ENCODE data around the gene AKR1C1. TPM values are rescaled to one million over a fixed set of nuclear protein-coding genes. Genes with fewer than 3 reads are reported as not detected.
"Not testable (repeated sequence)": the region's sequence is repeated elsewhere in the genome, so short reads cannot be mapped to it uniquely, and the experiment has no call there.

The AKR1C1 gene
- total RNA-seq, 2 donors from 2014 or later, result 4.3 to 13.0 TPM

GRCh38 chr10:4941540-4942330 lies 21.5 kb upstream of the AKR1C1 start:
- Histone ChIP-seq H3K4me3 (no peak overlapping the region), H3K9ac (ENCODE audit: low read depth in 2 of 2, low read length in 2 of 2) (no peak overlapping the region), H3K27ac (no peak overlapping the region), H3K9me3 (no peaks in the 10 kb centered on the region), H3K36me3 (no peaks in the 10 kb centered on the region), H3K27me3 (no peaks in the 10 kb centered on the region), H3K4me1 (no peaks in the 10 kb centered on the region)
- DNase-seq, result no peak
- intact Hi-C loops (cut with DNase I), result no loop called here
- no peak for TF ChIP-seq CTCF (IDR thresholded peaks at IDR 0.05)

GRCh38 chr10:4942931-4943330 lies 20.3 kb upstream of the AKR1C1 start:
- H3K36me3 ChIP-seq; H3K4me1 ChIP-seq; H3K27me3 ChIP-seq; intact Hi-C loops (cut with DNase I); H3K9me3 ChIP-seq; H3K27ac ChIP-seq; DNase-seq; H3K4me3 ChIP-seq; H3K9ac ChIP-seq (ENCODE audit: low read depth in 2 of 2, low read length in 2 of 2): not testable (repeated sequence)

GRCh38 chr10:4943416-4943815 lies 19.8 kb upstream of the AKR1C1 start:
- DNase-seq; H3K27me3 ChIP-seq; H3K9ac ChIP-seq (ENCODE audit: low read depth in 2 of 2, low read length in 2 of 2); H3K27ac ChIP-seq; H3K36me3 ChIP-seq; H3K4me1 ChIP-seq; intact Hi-C loops (cut with DNase I); H3K4me3 ChIP-seq; H3K9me3 ChIP-seq: not testable (repeated sequence)

GRCh38 chr10:4943821-4944220 lies 19.4 kb upstream of the AKR1C1 start:
- TF ChIP-seq CTCF (IDR thresholded peaks at IDR 0.05), result no peak
- intact Hi-C loops (cut with DNase I), result no loop called here
- Histone ChIP-seq H3K27me3 (no peaks in the 10 kb centered on the region), H3K4me1 (no peaks in the 10 kb centered on the region), H3K27ac (no peak overlapping the region), H3K36me3 (no peaks in the 10 kb centered on the region), H3K9ac (ENCODE audit: low read depth in 2 of 2, low read length in 2 of 2) (no peak overlapping the region), H3K9me3 (no peaks in the 10 kb centered on the region), H3K4me3 (no peak overlapping the region)
- DNase-seq, result no peak

- intact Hi-C loops (cut with DNase I), result no loop called here
- Histone ChIP-seq H3K4me3 (no peak overlapping the region), H3K4me1 (no peaks in the 10 kb centered on the region), H3K36me3 (no peaks in the 10 kb centered on the region), H3K9ac (ENCODE audit: low read depth in 2 of 2, low read length in 2 of 2) (no peak overlapping the region), H3K27me3 (no peaks in the 10 kb centered on the region), H3K27ac (no peak overlapping the region), H3K9me3 (no peaks in the 10 kb centered on the region)
- no peak for DNase-seq
- no peak for TF ChIP-seq CTCF (IDR thresholded peaks at IDR 0.05)
Measured at GRCh38 chr10:4944841-4945240, 18.4 kb upstream of the AKR1C1 start.

- no peak for DNase-seq
- Histone ChIP-seq H3K9me3 (no peaks in the 10 kb centered on the region), H3K36me3 (no peaks in the 10 kb centered on the region), H3K4me3 (no peak overlapping the region), H3K27ac (peak overlapping the region; percentile 23), H3K27me3 (no peaks in the 10 kb centered on the region), H3K4me1 (no peaks in the 10 kb centered on the region), H3K9ac (ENCODE audit: low read depth in 2 of 2, low read length in 2 of 2) (no peak overlapping the region)
- TF ChIP-seq CTCF (IDR thresholded peaks at IDR 0.05), result no peak
- intact Hi-C loops (cut with DNase I), result no loop called here
Measured at GRCh38 chr10:4945766-4946717, 17.2 kb upstream of the AKR1C1 start.
